H1 (cell line): ENCODE measurements around the gene SF3A2. TPM values are rescaled to one million over a fixed set of nuclear protein-coding genes. Genes with fewer than 3 reads are reported as not detected.

Experiments
- CTCF ChIA-PET: fragments of 300-600 bp; sonication (Branson Sonifier 250); formaldehyde crosslinking; loops from one replicate; lab custom pipeline; 2021; ENCODE audit not compliant: partially characterized antibody; lab: Charles Lee
- POLR2A ChIA-PET: fragments of 300-600 bp; sonication (Branson Sonifier 250); formaldehyde crosslinking; loops from one replicate; lab custom pipeline; 2021; ENCODE audit warnings: inconsistent platforms; ENCODE audit not compliant: partially characterized antibody; lab: Charles Lee
- DNase-seq, 2 experiments: peaks; one replicate each; pipeline versions ENCODE4 v3.0.0 to v3.0.0-alpha.2; 2010 to 2022; ENCODE audit warnings: low spot score in 2 of 2, low read depth in 1 of 2, mixed read lengths in 1 of 2
- FAIRE-seq: peaks from 2 replicates; lab custom pipeline; 2011; peaks lifted over from hg19 to GRCh38; lab: Jason Lieb, UNC
- H2AFZ ChIP-seq: 2 replicates; pipeline ENCODE4 v1.8.1; 2012; ENCODE audit warnings: low read length, inconsistent platforms
- H2AK5ac ChIP-seq: 2 replicates; pipeline ENCODE4 v1.6.1; 2013; ENCODE audit warnings: low read depth, low read length
- H2BK120ac ChIP-seq: replicated peaks from 2 replicates; pipeline ENCODE3; 2013; ENCODE audit warnings: low read depth, low read length, inconsistent platforms
- H2BK12ac ChIP-seq: 2 replicates; pipeline ENCODE4 v1.6.1; 2013; ENCODE audit warnings: low read depth, low read length
- H2BK15ac ChIP-seq: 2 replicates; pipeline ENCODE4 v1.6.1; 2013; ENCODE audit warnings: low read length
- H2BK20ac ChIP-seq: 2 replicates; pipeline ENCODE4 v1.6.1; 2013; ENCODE audit warnings: low read length
- H2BK5ac ChIP-seq: 2 replicates; pipeline ENCODE4 v1.6.1; 2013; ENCODE audit warnings: low read depth, low read length
- H3K14ac ChIP-seq: 2 replicates; pipeline ENCODE4 v1.6.1; 2013; ENCODE audit warnings: inconsistent platforms; ENCODE audit not compliant: insufficient read length
- H3K18ac ChIP-seq: 2 replicates; pipeline ENCODE4 v1.6.1; 2013; ENCODE audit warnings: low read length; ENCODE audit errors: extremely low read depth
- H3K23ac ChIP-seq: 2 replicates; pipeline ENCODE4 v1.6.1; 2013; ENCODE audit warnings: inconsistent platforms; ENCODE audit not compliant: insufficient read length
- H3K23me2 ChIP-seq: 2 replicates; pipeline ENCODE4 v1.6.1; 2013; ENCODE audit warnings: low read depth, low read length
- H3K27ac ChIP-seq: 2 replicates; pipeline ENCODE4 v1.6.1; 2011; ENCODE audit warnings: low read depth, low read length, inconsistent platforms
- H3K27me3 ChIP-seq, 4 experiments: replicated peaks in 1 of 4; 1 replicate in 1 of 4; 2 replicates in 3 of 4; pipeline versions ENCODE4 v1.6.1 to v1.8.1; 2011 to 2013; ENCODE audit warnings: low read length in 3 of 4, mild to moderate bottlenecking in 3 of 4, inconsistent platforms in 2 of 4, mixed read lengths in 2 of 4, moderate library complexity in 1 of 4; ENCODE audit not compliant: control insufficient read depth in 3 of 4, insufficient read depth in 3 of 4; ENCODE audit errors: extremely low read depth in 1 of 4
- H3K36me3 ChIP-seq, 4 experiments: 2 replicates each; pipeline versions ENCODE4 v1.6.1 to v1.8.1; 2011 to 2013; ENCODE audit warnings: mild to moderate bottlenecking in 4 of 4, low read length in 3 of 4, moderate library complexity in 2 of 4, control low read depth in 1 of 4, inconsistent platforms in 1 of 4; ENCODE audit not compliant: insufficient read depth in 4 of 4, control insufficient read depth in 2 of 4
- H3K4ac ChIP-seq: replicated peaks from 2 replicates; pipeline ENCODE3; 2013; ENCODE audit warnings: low read length, low read depth, mixed read lengths, inconsistent platforms; ENCODE audit not compliant: insufficient read length
- H3K4me1 ChIP-seq, 4 experiments: replicated peaks in 1 of 4; 1 replicate in 1 of 4; 2 replicates in 3 of 4; pipeline versions ENCODE4 v1.6.1 to v1.8.1; 2011 to 2013; ENCODE audit warnings: low read length in 3 of 4, inconsistent platforms in 2 of 4, mixed read lengths in 1 of 4; ENCODE audit not compliant: insufficient read depth in 4 of 4, control insufficient read depth in 3 of 4
- H3K4me2 ChIP-seq, 2 experiments: 2 replicates each; pipeline versions ENCODE4 v1.6.1 to v1.8.1; 2011 to 2013; ENCODE audit warnings: low read depth in 2 of 2, low read length in 2 of 2, control low read depth in 1 of 2, inconsistent platforms in 1 of 2, mild to moderate bottlenecking in 1 of 2; ENCODE audit not compliant: insufficient read depth in 1 of 2
- H3K4me3 ChIP-seq, 4 experiments: fragments of 200-600, 300-600 bp in 1 of 4; sonication (generic), shearing (Covaris generic), sonication (Bioruptor Twin) in 1 of 4; 2 replicates each; pipeline versions ENCODE4 v1.5.1 to v1.8.1; 2011 to 2016; ENCODE audit warnings: low read length in 4 of 4, low read depth in 3 of 4, control low read depth in 2 of 4, inconsistent platforms in 2 of 4, mild to moderate bottlenecking in 2 of 4, mixed read lengths in 1 of 4, moderate library complexity in 1 of 4; ENCODE audit not compliant: insufficient read depth in 2 of 4; ENCODE audit errors: extremely low read depth in 1 of 4
- H3K56ac ChIP-seq: replicated peaks from 2 replicates; pipeline ENCODE3; 2013; ENCODE audit warnings: low read depth, mild to moderate bottlenecking, mixed read lengths, low read length, inconsistent platforms; ENCODE audit not compliant: insufficient read length
- H3K79me1 ChIP-seq: 2 replicates; pipeline ENCODE4 v1.6.1; 2013; ENCODE audit warnings: low read depth, low read length, control low read depth
- H3K79me2 ChIP-seq, 2 experiments: 2 replicates each; pipeline versions ENCODE4 v1.6.1 to v1.8.1; 2012 to 2013; ENCODE audit warnings: low read length in 2 of 2, mild to moderate bottlenecking in 2 of 2, inconsistent platforms in 1 of 2; ENCODE audit not compliant: insufficient read depth in 2 of 2, control insufficient read depth in 1 of 2
- H3K9ac ChIP-seq, 4 experiments: replicated peaks in 1 of 4; 1 replicate in 1 of 4; 2 replicates in 3 of 4; pipeline versions ENCODE4 v1.6.1 to v1.8.1; 2011 to 2013; ENCODE audit warnings: low read depth in 3 of 4, low read length in 3 of 4, control low read depth in 2 of 4, mild to moderate bottlenecking in 2 of 4, moderate library complexity in 2 of 4, inconsistent platforms in 1 of 4; ENCODE audit errors: extremely low read depth in 1 of 4
- H3K9me3 ChIP-seq, 2 experiments: 2 replicates each; pipeline versions ENCODE4 v1.6.1 to v1.8.1; 2012 to 2013; ENCODE audit warnings: mild to moderate bottlenecking in 2 of 2, moderate library complexity in 2 of 2, control low read depth in 1 of 2, inconsistent platforms in 1 of 2, low read depth in 1 of 2, low read length in 1 of 2, mixed read lengths in 1 of 2; ENCODE audit not compliant: insufficient read depth in 2 of 2
- H4K20me1 ChIP-seq, 2 experiments: replicated peaks in 1 of 2; 2 replicates each; pipeline versions ENCODE3 to v1.8.1; 2011 to 2013; ENCODE audit warnings: inconsistent platforms in 2 of 2, low read length in 2 of 2, mild to moderate bottlenecking in 1 of 2; ENCODE audit not compliant: insufficient read depth in 2 of 2, control insufficient read depth in 1 of 2
- H4K5ac ChIP-seq: 2 replicates; pipeline ENCODE4 v1.6.1; 2013; ENCODE audit warnings: low read length, low read depth, mixed read lengths, inconsistent platforms; ENCODE audit not compliant: insufficient read length
- H4K8ac ChIP-seq: 2 replicates; pipeline ENCODE4 v1.8.0; 2013; ENCODE audit warnings: mild to moderate bottlenecking, moderate library complexity, low read length, inconsistent platforms; ENCODE audit not compliant: insufficient read depth; ENCODE audit errors: extremely low read depth
- H4K91ac ChIP-seq: replicated peaks from 2 replicates; pipeline ENCODE3; 2013; ENCODE audit warnings: low read length, mixed read lengths, inconsistent platforms; ENCODE audit not compliant: insufficient read length
- CHD1 ChIP-seq: IDR thresholded peaks from 2 replicates; pipeline ENCODE4 v1.6.1; 2012; ENCODE audit warnings: low read depth, low read length, improper control_type of control experiment
- CREB1 ChIP-seq: IDR thresholded peaks from 2 replicates; pipeline ENCODE4 v1.6.1; 2012; ENCODE audit warnings: inconsistent platforms
- KDM1A ChIP-seq: fragments of 200-600, 300-600 bp; sonication (generic); IDR thresholded peaks from 2 replicates; pipeline ENCODE4 v1.7.1; 2016; ENCODE audit warnings: mild to moderate bottlenecking, low read length, borderline replicate concordance
- RAD21 ChIP-seq, 2 experiments: IDR thresholded peaks in 1 of 2; conservative IDR thresholded peaks in 1 of 2; 2 replicates each; pipeline ENCODE4 v1.6.1; 2011; ENCODE audit warnings: low read depth in 2 of 2, low read length in 2 of 2, improper control_type of control experiment in 1 of 2, inconsistent platforms in 1 of 2, mild to moderate bottlenecking in 1 of 2, moderate library complexity in 1 of 2
- RNF2 ChIP-seq: fragments of 200-900, 300-1000 bp; sonication (generic); IDR thresholded peaks from 2 replicates; pipeline ENCODE4 v1.7.1; 2016; ENCODE audit warnings: borderline replicate concordance, low read depth, mild to moderate bottlenecking, antibody characterized with exemption, low read length; ENCODE audit not compliant: poor library complexity, severe bottlenecking; ENCODE audit errors: missing control alignments
- TEAD4 ChIP-seq: IDR thresholded peaks from 2 replicates; pipeline ENCODE4 v1.6.1; 2012; ENCODE audit warnings: low read depth, low read length, inconsistent platforms, mixed read lengths
- WGBS, 2 experiments: shearing (Covaris generic) in 1 of 2; methylation state at CpG; one replicate each; pipeline versions ENCODE4 v1.1.6 to v1.1.7; 2013 to 2015; ENCODE audit warnings: low lambda C conversion rate in 2 of 2, mixed read lengths in 2 of 2, inconsistent platforms in 1 of 2, low coverage in 1 of 2, missing lambda C conversion rate in 1 of 2; ENCODE audit not compliant: insufficient replicate concordance in 2 of 2, insufficient coverage in 1 of 2, insufficient read length in 1 of 2; ENCODE audit errors: extremely low coverage in 1 of 2, missing lambda C conversion rate in 1 of 2; 5-methylcytosine and 5-hydroxymethylcytosine counted together
- polyA plus RNA-seq, 7 experiments: library from polyadenylated mRNA; depleted of rRNA in 3 of 7; stranded (reverse) in 5 of 7; unstranded in 2 of 7; fragments of >200 nt in 5 of 7; fragments of 200-250 nt in 2 of 7; gene quantifications; 1 replicate in 5 of 7; 2 replicates in 1 of 7; 4 replicates in 1 of 7; pipeline versions ENCODE4 v1.2.1 to v1.2.3, GENCODE V29; 2011 to 2013; ENCODE audit warnings: missing spikeins in 2 of 7, mixed read lengths in 2 of 7
- total RNA-seq: library from RNA; stranded (reverse); fragmentation: NEBNext Ultra II Directional; extraction: Animal tissue kit (Norgen Biotek cat#: 25700); gene quantifications from 2 replicates; pipeline ENCODE4 v1.2.1, GENCODE V29; 2021
- TF ChIP-seq, protein P1 (sequence below): IDR thresholded peaks from 2 replicates; pipeline ENCODE4 v1.6.1; 2012; ENCODE audit warnings: inconsistent platforms
- TF ChIP-seq, protein P2 (sequence below): IDR thresholded peaks from 2 replicates; pipeline ENCODE4 v1.6.1; 2012; ENCODE audit warnings: inconsistent platforms
- TF ChIP-seq, protein P3 (sequence below): IDR thresholded peaks from 2 replicates; pipeline ENCODE4 v1.6.1; 2011; ENCODE audit warnings: low read depth, mild to moderate bottlenecking, low read length; ENCODE audit not compliant: insufficient read depth

SF3A2 gene
- total and polyA plus RNA-seq, 2 of the 8 experiments (the other 6 are each of a cell fraction or from before 2014, with no cell fraction given): 15.3 to 146 TPM

DNA sequence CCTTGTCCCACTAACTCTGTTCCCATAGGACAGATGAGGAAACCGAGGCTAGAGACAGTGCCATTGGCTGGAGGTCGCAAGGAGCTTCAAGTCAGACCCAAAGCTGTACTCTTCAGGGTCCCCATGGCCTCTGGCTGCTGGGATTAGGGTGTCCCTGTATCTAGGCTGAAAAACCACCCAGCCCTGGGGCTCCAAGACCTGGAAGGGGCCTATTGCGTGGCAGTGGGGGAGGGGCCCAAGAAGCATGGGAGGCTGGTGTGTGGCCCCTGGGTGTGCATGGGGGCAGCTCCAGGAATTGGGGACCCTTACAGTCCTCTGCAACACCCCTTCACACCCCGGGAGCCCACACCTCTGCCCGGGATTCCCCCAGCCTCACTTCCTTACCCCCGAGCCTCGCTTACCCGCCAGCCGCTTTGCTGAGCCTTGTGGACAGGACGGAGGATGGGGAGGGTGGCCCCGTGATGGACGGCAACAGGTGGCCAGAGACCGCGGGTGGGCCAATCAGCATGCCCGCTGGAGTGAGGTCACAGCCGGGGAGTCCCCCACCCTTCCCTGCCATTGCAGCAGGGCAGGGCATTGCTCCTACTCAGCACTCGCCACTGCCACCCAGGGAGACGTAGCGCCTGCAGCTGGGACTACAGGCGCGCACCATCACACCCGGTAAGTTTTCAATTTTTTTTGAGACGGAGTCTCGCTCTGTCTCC lies 19.5 kb downstream of the SF3A2 start, which contains the start of gene JSRP1:
Gene JSRP1 (minus strand): TSS at position 436 of the 704 bp plus-strand sequence. CDS start 1,103 bp downstream, outside the sequence.
- Histone ChIP-seq H3K9ac (no peak within 1 kb of the TSS), H3K27me3 (peaks cover 0 to 23% (median 12%) of the 10 kb centered on the region in 4 experiments; a peak in 6 of 7 replicates), H3K79me1 (no peaks in the 10 kb centered on the region), H3K36me3 (no peaks in the 10 kb centered on the region; a peak in 1 of 8 replicates), H2AK5ac (no peak within 1 kb of the TSS), H4K91ac (no peak within 1 kb of the TSS), H4K8ac (no peak within 1 kb of the TSS; the same call in 1 of the 2 replicates), H3K23me2 (peaks cover 12% of the 10 kb centered on the region; the same call in 1 of the 2 replicates), H3K9me3 (no peaks in the 10 kb centered on the region; a peak in 1 of 4 replicates), H3K27ac (no peak within 1 kb of the TSS), H3K79me2 (no peaks in the 10 kb centered on the region), H2BK5ac (no peak within 1 kb of the TSS), H4K5ac (no peak within 1 kb of the TSS), H2BK120ac (no peak within 1 kb of the TSS), H2BK15ac (0 out of 2 replicates have a peak within 1 kb of the TSS, but pooled peaks have one; percentile 61), H2BK20ac (no peak within 1 kb of the TSS), H2AFZ (no peak within 1 kb of the TSS), H3K14ac (no peak within 1 kb of the TSS), H3K4ac (no peak within 1 kb of the TSS), H3K4me1 (peaks cover 0 to 4% (median 2%) of the 10 kb centered on the region in 4 experiments; a peak in 5 of 7 replicates), H3K18ac (no peak within 1 kb of the TSS), H3K56ac (no peak within 1 kb of the TSS), H3K4me2 (no peak within 1 kb of the TSS), H2BK12ac (0 out of 2 replicates have a peak within 1 kb of the TSS, but pooled peaks have one; percentile 9), H3K23ac (no peak within 1 kb of the TSS), H4K20me1 (no peaks in the 10 kb centered on the region), H3K4me3 (no peak within 1 kb of the TSS)
- no peak for FAIRE-seq
- TF ChIP-seq, protein P1, sequence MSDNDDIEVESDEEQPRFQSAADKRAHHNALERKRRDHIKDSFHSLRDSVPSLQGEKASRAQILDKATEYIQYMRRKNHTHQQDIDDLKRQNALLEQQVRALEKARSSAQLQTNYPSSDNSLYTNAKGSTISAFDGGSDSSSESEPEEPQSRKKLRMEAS: no peak
- TF ChIP-seq KDM1A (no peak), RNF2 (no peak), CREB1 (no peak), TEAD4 (no peak), RAD21 (IDR thresholded peaks at IDR 0.05 in 1 of 2, conservative IDR thresholded peaks at IDR 0.05 in 1 of 2; ENCODE audit: low read depth in 2 of 2, low read length in 2 of 2) (no peak), CHD1 (no peak)
- TF ChIP-seq, protein P2, sequence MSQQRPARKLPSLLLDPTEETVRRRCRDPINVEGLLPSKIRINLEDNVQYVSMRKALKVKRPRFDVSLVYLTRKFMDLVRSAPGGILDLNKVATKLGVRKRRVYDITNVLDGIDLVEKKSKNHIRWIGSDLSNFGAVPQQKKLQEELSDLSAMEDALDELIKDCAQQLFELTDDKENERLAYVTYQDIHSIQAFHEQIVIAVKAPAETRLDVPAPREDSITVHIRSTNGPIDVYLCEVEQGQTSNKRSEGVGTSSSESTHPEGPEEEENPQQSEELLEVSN: no peak
- TF ChIP-seq, protein P3, sequence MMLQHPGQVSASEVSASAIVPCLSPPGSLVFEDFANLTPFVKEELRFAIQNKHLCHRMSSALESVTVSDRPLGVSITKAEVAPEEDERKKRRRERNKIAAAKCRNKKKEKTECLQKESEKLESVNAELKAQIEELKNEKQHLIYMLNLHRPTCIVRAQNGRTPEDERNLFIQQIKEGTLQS: no peak
- 89% methylated on average over 22 of the region's 24 CpGs; no CpG with 5 or more reads in 1 of the 2 experiments for WGBS, 2 experiments
- DNase-seq: no peak
- ChIA-PET POLR2A (interaction anchor here (15.7 to 18.7 kb wide), 2 partner anchors 13 to 14 kb away, joined by 206 to 330 read pairs; partner anchors contain the start of gene SF3A2), CTCF (interaction anchor here (0.9 to 5.9 kb wide), 5 partner anchors 11 to 59 kb away, joined by 3 to 42 read pairs (median 3); no protein-coding TSS in a partner anchor)
